GM21619 (cell line): ENCODE data around the gene ATRX.
"Not testable (repeated sequence)": the region's sequence is repeated elsewhere in the genome, so short reads cannot be mapped to it uniquely, and the experiment has no call there.

Experiments used
- ATAC-seq: cut with Tn5 transposase; IDR thresholded peaks from one replicate; pipeline ENCODE4 v1.9.1; 2021; ENCODE audit not compliant: unreplicated experiment

The ATRX gene

DNA sequence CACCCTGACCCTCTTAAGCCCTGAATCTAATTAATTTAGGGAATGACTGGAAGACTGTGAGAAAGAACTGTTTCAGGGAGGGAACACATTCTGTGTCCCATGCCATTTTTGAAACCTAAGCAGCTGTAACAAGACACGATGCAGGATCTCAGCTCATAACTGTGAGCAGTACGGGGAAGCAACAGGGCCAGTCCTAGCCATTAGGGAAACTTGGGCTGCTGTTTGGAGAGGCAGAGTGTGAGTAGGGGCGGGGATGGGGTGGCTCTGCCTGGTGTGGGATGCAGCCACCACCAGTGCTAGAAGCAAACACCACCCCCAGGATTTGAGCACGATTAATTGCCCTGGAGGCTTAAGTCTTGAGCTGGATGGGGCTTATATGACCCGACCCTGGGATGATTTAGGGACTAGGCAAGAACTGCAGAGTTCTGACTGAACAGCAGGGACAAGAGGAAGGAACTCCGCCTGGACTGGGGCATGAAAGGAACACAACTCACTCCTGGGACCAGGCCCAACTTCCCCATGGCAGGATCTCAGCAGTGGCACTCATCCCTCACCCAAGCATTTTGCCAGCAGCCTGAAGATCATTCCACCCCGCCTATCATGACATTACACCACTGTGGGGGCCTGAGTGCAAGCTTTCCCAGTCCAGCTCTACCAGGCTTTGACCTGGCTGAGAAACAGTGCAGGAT is 43.1 kb downstream of the ATRX start:
- no peak for ATAC-seq

DNA sequence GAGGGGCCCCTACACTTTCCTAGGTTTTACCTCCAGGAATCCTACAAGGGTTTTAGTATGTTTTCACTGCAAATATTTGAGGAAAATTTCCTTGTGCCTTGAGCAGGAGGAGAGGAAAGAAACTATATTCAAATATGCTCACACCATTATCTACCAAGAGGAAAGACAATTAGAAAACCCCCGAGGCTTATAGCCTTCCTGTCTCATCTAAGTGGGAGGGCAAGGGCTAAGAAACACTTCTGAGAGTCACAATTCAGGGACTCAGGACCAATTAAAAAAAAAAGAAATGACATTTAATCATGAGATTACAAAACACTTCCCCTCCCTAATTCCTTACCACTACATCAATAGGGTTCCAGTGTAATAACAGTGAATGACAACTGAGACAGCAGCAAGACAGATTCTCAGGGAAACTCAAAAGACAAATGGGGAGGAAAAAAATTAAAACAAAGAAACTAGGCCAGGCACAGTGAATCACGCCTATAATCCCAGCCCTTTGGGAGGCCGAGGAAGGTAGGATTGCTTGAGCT is 45.6 kb downstream of the ATRX start:
- no peak for ATAC-seq

DNA sequence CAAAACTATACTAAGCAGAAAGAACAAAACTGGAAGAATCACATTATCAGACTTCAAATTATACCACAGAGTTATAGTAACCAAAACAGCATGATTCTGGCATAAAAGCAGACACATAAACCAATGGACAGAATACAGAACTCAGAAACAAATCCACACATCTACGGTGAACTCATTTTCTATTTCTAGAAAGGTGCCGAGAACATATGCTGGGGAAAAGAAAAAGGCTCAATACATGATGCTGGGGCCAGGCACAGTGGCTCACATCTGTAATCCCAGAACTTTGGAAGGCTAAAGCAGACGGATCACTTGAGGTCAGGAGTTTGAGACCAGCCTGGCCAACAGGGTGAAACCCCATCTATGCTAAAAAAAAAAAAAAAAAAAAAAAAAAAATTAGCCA is 52.7 kb downstream of the ATRX start:
- no peak for ATAC-seq

DNA sequence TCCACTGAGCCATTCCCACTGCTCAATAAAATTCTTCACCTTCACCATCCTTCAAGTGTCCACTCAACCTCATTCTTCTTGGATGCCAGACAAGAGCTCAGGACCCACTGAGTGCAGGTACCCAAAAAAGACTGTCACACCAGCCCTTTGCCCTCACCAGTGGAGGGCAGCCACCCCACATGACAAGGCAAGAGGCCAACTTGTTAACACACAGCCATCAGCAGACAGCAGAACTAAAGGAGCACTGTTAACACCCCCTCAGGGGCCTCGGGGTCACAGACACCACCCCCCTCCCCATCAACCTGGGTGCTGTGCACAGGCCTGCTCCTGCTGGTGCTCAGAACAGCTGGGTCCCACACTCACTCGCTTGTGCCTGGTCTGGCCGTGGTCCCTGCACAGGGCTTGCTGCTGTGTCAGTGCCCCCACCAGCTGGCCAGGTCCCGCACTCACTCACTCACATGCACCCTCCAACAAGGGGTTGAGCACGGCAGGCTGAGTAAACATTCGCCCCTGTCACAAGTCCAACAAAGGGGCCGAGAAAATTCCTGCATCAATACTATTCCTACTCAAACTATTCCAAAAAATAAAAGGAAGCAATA is 54.1 kb downstream of the ATRX start:
- ATAC-seq: no peak

DNA sequence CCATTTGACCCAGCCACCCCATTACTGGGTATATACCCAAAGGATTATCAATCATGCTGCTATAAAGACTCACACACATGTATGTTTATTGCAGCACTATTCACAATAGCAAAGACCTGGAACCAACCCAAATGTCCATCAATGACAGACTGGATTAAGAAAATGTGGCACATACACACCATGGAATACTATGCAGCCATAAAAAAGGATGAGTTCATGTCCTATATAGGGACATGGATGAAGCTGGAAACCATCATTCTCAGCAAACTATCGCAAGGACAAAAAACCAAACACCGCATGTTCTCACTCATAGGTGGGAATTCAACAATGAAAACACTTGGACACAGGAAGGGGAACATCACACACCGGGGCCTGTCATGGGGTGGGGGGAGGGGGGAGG is 59.9 kb downstream of the ATRX start:
- not testable (repeated sequence) for ATAC-seq

DNA sequence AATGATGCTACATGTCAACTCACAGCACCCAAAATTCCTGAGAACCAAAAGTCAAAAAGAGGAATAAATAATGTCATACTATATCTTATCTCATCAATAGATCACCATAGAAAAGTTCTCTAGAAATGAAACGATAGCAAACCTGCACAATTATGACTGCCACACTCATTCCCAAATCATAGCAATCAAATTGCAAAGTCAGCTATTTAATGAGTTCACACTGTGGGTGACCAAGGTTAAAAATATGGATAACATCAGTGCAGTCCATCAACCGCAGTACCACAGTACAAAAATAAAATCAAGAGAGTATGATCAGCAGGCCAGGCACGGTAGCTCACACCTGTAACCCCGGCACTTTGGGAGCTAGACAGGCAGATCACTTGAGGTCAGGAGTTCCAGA is 62.3 kb downstream of the ATRX start:
- no peak for ATAC-seq

DNA sequence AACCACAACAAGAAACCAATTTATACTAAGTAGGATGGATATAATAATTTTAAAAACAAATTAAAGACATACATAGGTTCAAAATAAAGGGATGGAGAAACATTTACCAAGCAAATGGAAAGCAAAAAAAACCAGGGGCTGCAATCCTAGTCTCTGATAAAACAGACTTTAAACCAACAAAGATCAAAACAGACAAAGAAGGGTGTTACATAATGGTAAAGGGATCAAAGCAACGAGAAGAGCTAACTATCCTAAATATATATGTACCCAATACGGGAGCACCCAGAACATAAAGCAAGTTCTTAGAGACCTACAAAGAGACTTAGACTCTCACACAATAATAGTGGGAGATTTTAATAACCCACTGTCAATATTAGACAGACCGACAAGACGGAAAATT is 66.6 kb downstream of the ATRX start:
- no peak for ATAC-seq

DNA sequence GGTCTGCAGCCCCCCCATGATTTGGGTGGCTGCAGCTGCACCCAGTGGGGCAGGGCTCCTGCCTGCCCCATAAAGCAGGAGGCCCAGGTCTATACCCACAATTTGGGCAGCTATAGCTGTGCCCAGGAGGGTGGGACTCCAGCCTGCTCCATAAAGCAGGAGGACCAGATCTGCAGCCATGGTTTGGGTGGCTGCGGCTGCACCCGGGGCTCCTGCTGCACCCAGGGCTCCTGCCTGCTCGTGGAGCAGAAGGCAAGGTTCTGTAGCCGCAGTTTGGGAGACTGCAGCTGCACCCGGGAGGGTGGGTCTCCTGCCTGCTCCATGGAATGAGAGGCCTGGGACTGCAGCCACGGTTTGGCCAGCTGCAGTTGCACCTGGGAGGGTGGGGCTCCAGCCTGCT is 81.1 kb downstream of the ATRX start:
- ATAC-seq: no peak

DNA sequence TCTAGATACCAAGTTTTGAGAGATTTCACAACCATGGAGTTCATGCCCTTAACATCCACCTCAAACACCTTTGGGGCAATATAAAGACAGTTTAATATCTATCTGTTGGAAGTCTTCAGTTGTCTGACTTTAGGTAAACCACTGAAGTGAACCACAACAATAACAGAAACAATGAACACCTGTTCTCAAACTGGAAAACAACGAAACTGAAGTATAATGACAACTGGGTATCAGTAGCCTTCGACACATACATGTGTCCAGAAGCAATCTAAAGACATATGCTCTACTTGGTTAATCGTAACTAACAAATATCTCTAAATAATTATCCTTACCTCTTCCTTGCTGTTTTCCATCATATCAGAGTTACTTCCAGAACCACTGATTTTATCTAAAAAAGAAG is 87.8 kb downstream of the ATRX start:
- no peak for ATAC-seq

DNA sequence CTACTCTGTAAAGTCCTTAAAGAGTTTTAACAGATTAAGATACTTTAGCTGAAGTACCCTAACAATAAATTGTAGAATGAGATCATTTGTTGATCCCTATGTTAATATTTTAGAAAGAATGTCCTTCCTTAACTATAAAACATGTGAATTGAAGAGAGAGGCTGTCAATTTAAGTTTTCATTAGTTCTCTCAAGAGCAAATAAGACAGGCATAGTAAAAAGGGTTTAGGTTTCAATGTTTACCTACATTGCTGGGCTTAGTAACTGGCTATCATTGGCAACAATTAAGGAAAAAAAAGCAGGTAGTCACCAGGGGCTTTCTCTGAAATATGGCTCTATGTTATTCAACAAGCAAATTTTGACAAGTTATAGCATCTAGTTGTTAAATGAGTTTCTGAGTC is 91.5 kb downstream of the ATRX start:
- no peak for ATAC-seq

DNA sequence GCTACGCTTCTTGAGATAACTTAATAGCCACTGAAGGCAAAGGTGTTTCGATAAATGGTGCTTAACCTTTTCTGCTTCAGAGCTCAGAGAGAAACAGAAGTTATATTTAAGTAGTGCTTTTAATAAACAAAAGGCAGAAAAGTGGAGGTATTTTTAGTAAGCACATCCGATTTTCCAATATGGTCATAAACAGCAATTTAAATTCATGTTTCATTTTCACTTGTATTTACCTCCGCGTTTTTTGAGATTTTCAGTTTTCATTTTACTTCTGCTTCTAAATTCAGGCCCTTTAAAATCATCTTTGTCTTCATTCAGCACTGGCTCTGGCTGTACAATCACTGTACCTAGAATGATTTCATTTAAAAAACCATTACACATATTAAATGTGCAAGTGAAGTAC is 92.4 kb downstream of the ATRX start:
- no peak for ATAC-seq

DNA sequence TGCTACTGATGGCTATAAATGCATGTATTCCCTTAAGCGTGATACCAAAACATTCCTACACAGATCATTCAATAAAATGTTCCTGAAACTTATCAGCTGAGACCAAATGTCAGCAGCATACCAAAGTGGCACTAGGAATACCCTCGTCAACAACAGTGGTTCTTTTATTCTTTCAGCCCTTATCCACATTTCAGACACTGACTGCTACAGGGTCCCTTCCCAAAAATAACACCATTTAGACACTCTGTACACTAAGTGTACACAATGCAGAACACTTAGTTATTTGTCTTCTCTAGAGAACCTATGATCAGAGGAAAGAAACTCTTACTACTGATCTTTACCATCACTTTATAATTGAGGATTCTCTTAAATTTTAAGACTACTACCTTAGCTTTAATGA is 94.1 kb downstream of the ATRX start:
- ATAC-seq: no peak

DNA sequence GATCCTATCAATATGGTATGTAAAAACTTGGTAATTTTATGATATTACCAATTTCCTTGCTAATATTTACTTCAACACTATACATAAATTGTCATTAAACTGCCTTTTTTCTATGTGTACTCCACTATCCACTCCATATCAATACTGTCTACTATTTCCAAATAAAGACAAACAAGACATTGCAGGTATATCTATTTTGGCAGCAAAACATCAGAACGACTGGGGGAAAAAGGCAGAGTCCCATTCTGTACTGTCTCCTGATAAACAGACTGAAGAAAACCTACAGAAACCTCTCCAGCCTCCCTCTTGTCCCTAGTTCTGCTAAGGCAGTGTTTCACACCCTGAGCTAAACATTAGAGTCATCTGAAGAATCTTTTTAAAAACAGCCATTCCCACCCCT is 96.6 kb downstream of the ATRX start:
- no peak for ATAC-seq

DNA sequence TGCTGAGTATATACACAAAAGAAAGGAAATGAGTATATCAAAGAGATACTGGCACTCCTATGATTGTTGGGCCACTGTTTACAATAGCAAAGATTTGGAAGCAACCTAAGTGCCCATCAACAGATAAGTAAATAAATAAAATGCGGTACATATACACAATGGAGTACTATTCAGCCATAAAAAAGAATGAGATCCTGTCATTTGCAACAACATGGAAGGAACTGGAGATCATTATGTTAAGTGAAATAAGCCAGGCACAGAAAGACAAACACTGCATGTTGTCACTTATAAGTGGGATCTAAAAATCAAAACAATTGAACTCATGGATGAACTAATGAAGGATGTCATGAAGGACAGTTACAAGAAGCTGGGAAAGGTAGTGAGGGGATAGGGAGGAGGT is 100.3 kb downstream of the ATRX start:
- ATAC-seq: not testable (repeated sequence)

DNA sequence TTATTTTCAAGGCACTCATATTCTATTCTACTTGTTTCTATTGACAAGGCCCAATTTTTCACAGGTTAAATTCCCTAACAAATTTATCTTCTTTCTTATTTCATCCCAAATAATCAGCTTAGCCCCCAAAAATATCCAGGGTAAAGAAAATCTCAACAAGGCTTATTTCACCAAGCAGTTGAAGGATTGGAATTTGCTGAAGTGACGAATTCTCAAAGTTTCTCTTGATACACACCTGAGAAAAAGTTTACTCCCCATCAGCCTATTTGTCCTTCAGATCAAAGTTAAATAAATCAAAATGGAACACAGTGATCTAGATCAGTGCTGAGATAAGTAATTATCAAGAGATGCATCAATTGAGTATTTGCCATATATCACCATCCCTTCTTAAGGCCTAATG is 106.9 kb downstream of the ATRX start:
- ATAC-seq: no peak

DNA sequence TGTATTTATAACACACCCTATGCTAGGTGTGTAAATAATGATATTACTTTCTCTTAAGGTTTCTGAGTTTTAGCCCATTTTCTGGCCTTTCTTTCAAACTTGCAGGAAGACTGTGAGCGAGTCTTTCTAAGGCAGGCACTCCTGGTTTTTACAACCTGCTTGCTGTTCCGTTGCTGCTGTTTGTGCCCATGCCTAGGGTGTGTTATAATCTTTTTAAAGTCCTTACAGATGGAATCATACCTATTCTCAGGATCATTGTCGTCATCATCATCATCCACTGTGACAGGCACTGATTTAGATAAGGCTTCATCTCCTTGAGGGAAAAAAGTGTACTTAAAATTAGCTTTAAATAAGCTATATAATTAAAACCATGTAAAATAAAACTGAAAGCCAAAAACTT is 110.0 kb downstream of the ATRX start:
- no peak for ATAC-seq

DNA sequence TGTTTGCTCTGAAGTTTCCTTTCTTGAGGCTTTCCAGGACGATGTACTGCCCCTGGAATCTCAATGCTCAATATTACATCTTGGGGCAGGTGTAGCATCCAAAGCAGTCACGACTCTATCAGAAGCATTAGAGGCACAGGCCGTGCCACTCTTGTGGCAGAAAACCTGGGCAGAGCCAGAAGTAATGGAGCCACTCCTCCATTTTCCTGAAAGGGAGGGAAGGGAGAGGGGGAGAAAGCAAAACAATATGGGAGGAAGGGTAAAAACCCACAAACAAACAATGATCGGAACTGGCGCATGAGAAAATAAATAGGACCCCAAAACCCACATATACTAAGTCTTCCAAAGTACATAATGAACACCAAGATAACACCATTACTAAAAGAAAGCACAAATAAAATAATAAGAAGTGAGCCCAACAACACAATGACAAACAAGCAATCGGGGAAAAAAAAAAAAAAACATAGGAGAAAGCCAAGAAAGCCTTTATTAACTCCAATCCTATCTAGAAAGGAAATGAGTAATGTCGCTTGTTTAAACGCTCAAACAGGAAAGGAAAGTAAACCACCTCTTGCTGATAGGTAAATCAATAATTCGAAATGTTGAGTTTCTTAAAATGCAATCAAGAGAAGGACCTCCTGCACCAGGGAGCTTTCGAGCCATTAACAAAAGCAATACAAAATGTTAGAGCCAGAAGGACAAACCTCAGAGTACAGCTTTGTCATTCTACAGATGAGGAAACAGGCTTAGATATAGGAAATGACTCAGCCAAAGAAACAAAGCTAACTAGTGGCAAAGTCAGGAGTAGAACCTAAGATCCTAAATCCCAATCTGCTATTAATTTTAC is 117.4 kb downstream of the ATRX start:
- no peak for ATAC-seq

DNA sequence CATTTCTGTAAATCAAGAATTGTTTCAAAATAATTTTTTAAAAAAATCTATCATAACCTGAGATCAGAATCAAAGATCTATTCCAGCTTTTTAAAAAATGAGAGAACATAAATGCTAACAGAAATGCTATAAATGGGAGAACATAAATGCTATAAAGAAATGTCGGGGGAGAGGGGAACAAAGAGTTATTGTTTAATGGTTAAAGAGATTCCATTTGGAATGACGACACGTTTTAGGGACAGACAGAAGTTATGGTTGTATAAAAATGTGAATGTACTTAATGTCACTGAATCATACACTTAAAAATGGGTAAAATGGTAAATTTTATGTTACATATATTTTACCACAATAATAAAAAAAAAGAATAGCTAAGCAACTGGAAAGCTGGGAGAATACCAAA is 127.1 kb downstream of the ATRX start:
- ATAC-seq: no peak

DNA sequence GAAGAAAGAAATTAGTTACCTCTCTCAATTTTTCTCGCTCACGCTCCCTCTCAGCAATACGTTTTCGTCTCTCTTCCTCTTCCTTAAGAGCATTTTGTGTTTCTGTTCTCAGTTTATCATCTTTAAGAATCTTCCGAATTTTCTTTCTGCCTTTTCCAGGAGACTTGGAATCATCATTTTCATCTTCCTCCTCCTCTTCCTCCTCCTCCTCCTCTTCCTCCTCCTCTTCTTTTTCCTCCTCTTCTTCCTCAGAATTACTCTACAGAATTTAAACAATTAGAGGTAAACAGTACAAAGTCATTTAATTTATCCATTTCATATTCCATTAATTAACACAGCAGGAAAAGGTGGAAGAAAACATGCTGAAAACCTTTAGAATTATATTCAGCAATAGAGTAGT is 133.9 kb downstream of the ATRX start:
- ATAC-seq: no peak

DNA sequence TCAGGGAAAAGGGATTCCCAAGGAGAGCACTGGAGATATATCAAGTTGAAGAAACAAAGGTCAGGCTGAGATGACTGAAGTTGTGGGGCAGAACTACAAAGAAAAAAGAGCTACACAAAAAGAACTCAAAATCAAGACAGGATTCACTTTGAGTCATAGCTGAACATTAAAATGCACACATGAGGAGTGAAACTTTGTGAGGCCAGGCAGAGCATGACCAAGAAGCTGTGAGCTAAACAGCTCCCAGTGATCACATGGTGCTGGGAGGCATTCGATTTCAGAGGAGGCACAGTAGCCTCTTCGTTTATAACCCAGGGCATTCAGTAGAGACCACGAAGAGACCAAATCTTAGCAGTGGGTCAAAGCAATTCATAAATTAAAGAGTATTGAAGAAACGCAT is 145.3 kb downstream of the ATRX start:
- ATAC-seq: no peak

DNA sequence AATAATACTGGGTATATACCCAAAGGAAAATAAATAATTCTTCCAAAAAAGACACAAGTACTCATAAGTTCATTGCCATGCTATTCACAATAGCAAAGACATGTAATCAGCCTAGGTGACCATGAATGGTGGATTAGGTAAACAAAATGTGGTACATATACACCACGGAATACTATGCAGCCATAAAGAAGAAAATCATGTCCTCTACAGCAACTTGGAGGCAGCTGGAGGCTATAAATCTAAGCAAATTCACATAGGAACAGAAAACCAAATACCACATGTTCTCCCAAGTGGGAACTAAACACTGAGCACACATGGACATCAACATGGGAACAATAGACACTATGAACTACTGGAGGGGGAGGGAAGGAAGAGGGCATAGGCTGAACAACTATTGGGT is 146.2 kb downstream of the ATRX start:
- no peak for ATAC-seq

DNA sequence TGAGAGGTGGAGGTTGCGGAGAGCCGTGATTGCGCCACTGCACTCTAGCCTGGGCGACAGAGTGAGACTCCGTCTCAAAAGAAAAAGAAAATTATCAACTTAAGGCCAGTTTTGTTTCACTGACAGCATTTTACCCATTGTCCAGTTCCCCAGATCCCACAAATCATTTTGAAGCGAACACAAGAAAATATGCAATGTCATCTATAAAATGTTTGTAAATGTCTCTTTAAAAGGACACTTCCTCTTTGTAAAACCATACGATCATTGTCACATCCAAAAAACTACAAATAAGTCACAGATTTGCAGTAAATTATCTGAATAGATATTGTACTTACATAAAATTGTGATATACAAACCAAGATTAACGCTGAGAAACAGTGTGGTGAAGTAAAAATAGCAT is 147.6 kb downstream of the ATRX start:
- no peak for ATAC-seq
